HG02610 (cell line): ENCODE data around the gene ST3GAL5.

ENCODE experiments used
- ATAC-seq: cut with Tn5 transposase; IDR thresholded peaks from one replicate; pipeline ENCODE4 v1.9.1; 2021; ENCODE audit warnings: mild to moderate bottlenecking, moderate library complexity; ENCODE audit not compliant: unreplicated experiment

ST3GAL5 gene

GRCh38 chr2:85917887-85918795 is 29.4 kb upstream of the ST3GAL5 start:
- ATAC-seq, result no peak

DNA sequence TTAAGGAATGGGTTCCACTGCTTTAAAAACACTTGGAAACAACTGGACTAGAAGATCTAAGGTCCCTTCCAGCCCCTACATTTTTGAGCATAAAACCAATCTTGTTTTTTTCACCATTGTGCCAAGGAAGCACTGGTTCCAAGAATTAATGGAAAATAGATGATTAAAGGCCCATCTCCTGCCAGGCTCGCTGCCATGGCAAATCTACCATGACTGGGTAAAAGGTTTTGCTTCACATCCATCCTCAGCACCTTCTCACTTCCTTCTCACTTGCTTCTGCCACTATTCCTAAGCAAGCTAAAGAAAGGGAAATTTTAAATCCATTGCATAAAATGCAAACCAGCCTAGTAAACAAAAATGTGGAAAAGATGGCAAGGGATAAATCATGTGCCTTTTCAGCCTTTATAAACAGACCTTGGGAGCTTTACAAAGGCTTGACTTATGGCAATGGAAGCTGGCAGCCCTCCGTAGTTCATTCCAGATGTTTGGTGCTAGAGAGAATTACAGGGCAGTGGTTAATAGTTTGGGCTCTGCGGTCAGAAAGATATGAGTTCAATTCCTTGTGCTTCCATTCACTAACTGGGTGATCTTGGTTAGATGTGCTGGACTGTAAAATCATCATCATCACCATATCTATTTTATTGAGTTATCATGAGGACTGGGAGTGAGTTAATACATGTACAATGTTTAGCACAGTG is 27.0 kb upstream of the ST3GAL5 start:
- ATAC-seq, result no peak

DNA sequence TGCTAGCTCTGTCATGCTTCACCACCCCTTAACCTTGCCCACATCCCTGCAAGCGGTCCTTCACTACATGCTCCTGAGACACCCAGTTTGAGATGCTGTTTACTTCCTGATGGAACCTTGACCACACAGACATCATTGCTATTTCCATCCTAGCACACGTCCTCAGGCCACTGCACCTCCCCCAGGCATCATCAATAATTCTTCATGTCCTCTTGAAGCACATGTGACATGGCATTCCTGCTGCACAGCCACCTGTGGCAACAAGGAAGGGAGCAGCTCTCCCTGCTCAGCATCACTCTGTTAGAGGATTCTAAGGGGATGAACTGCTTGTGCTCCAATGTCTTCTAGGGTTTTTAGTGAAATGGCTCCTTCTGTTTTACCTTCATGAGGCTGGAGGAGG is 26.1 kb upstream of the ST3GAL5 start:
- no peak for ATAC-seq

- ATAC-seq, result no peak
Measured at GRCh38 chr2:85913884-85914881, 25.4 kb upstream of the ST3GAL5 start.

GRCh38 chr2:85911814-85912692 is 23.3 kb upstream of the ST3GAL5 start:
- no peak for ATAC-seq

DNA sequence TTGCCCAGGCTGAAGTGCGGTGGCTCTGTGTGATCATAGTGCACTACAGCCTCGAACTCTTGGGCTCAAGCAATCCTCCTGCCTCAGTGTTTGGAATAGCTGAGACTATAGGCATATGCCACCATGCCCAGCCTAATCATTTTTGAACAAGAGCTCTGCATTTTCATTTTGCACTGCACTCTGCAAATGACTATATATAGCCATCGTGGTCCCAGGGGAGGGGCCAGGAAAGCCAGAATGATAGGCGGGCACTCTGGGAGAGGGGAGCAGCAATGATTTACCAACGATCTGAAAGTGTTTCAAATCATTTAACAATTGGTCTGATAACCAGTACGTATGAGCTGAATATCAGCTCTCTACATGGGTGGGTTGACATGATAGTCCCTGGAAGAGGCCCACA is 22.3 kb upstream of the ST3GAL5 start:
- no peak for ATAC-seq

GRCh38 chr2:85909005-85909404 is 20.2 kb upstream of the ST3GAL5 start:
- ATAC-seq, result no peak

- ATAC-seq, result no peak
Measured at GRCh38 chr2:85908506-85908905, 19.7 kb upstream of the ST3GAL5 start.

DNA sequence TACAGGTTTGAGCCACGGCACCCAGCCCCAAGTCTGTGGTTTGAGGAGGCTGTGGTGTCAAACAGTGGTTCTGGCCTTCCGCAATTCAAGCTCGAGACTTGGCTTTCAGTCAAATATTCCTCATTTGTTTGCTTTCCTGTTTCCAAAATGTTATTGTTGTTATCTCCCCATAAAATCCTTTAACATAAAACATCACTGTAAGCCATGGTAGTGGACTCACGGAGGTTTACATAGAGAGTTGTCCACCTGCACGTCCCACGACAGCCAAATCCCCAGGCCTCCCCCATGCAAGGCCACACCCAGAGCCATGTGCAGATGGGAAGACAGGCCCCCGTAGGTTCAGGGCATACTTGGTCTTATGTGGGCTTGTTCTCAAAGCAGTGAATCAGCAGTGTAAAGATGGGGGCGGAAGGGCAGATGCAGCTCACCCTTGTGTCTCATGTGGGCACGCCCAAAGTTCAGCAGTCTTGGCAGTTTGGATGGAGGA is 18.9 kb upstream of the ST3GAL5 start:
- no peak for ATAC-seq

DNA sequence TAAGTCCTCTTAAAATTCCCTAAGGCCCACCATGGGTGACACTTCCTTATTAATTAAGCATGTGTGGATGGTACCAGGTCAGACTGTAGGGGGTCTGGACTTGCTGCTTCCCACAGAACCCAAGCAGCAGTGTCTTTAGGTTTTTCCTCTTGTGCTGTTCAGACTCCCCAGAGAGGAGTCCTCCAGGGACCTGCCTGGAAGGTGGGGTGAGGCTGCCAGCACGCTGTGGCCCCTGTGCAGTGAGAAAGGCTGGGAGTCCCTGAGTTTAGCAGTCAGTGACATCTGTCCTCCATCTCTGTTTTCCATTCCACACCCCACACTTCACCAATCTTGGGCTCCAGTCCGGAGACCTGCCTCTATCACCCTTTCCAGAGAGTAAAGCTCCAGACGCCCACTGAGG is 18.0 kb upstream of the ST3GAL5 start:
- ATAC-seq, result no peak

DNA sequence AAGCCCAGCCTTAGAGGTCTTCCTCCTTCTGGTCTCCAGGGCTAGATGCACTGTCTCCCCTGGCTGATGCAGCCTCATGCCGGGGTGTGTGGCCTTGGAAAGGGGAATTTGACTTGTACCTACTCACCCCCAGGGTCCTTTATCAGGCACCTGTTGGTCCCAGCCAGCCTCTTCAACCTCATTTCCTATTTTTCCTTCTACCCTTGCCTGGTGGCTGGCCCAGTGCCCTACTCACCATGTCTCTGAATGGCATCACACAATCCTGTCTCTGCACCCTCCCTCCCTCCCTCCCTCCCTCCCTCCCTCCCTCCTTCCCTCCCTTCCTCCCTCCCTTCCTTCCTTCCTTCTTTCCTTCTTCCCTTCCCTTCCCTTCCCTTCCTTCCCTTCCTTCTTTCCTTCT is 17.1 kb upstream of the ST3GAL5 start:
- ATAC-seq, result no peak

DNA sequence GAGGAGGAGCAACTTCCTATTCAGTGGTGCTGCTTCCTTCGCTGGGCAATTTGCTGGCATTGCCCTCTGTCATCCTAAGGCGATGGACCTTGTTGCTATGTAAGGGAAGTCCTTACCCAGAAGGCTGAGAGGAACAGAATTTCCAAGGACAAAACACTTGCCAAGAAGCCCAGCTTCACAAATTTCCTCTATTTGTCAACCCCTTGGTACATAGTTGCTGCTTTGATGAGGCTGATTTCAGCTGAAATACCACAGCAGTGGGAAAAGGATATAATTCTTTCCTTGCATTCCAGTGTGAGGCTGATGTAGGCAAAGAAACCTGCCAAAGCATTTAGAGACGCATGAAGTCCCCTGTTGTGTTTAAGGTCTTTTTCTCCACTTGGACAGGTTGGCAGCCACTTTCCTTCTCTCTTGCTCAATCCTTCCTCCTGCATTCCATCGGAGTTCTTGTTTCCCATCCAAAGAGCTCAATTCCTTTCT is 16.4 kb upstream of the ST3GAL5 start:
- ATAC-seq, result no peak

GRCh38 chr2:85903849-85904248 is 15.1 kb upstream of the ST3GAL5 start:
- ATAC-seq, result no peak

DNA sequence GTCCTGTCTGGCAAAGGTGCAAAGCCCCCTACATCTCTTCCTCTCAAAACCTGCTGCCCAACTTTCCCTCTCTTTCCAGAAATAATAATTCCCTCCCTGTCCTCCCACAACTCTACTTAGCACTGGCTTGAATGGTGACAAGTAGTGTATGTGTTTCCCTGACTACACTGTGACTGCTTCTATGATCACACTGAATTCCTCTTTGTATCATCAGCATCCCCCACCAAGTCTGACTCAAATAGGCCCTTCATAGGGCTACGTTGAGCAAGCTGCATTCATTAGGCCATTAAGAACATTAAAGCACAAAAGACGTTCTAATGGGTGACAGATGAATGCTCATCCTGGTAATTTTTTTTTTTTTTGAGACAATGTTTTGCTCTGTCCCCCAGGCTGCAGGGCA is 13.7 kb upstream of the ST3GAL5 start:
- ATAC-seq, result no peak

DNA sequence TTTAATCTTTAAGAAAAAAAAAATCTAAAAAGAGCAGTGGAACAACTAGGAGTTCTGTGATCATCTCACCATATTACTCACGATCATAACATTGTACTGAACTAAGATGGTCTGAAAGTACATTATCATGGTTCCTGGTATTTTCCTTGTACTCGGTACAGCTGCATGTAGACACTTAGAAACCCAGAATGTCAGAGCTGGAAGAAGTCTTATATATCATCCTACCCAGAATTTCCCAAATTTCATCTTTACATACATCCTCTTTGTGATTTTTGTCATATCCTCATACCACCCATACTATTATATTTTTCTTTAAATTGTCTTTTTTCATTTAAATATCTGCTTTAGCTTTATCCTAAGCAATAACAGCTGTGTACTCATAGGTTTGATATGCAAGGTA is 12.4 kb upstream of the ST3GAL5 start:
- no peak for ATAC-seq

DNA sequence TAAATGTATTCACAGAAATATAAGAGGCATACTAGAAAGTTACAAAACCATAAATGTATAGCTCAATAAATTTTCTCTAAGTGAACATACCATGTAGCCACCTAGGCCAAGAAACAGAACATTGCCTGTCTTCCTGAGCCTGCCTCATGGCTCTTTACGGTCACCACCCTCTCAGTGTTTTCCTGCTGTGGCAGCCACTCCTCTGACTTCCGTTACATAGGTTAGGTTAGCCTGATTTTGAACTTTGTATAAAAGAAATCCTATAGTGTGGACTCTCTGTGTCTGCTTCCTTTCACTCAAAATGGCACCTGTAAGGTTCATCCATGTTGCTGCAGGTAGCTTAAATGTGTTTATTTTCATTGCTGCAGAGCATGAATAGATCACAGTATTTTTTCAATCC is 11.6 kb upstream of the ST3GAL5 start:
- ATAC-seq, result no peak

GRCh38 chr2:85899849-85900248 is 11.1 kb upstream of the ST3GAL5 start:
- ATAC-seq, result no peak

DNA sequence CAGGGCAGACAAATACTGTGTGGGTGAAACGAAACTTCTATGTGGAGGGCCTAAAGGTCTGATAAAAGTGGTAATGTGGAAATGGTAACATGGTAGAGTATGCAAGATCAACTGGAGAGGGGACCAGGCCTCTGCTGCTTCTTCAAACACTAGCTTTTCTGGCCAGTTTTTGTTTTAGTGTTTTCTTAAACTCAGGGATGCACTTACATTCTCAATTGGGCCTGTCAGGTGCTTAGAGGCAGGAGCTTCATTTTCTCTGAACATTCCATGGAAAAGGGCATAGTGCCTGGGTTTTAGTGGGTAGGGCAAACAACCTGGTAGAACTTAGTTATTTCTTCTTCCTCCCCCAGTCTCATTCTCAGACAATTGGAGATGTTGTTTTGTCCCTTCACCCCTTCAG is 10.5 kb upstream of the ST3GAL5 start:
- no peak for ATAC-seq

GRCh38 chr2:85898881-85899280 is 10.1 kb upstream of the ST3GAL5 start:
- no peak for ATAC-seq
